ENCODE measurements around the gene RAB1A. TPM values are rescaled to one million over a fixed set of nuclear protein-coding genes. Genes with fewer than 3 reads are reported as not detected.

RAB1A gene
- total RNA-seq, 2 experiments from 2014 or later: 60.8 to 61.3 TPM

DNA sequence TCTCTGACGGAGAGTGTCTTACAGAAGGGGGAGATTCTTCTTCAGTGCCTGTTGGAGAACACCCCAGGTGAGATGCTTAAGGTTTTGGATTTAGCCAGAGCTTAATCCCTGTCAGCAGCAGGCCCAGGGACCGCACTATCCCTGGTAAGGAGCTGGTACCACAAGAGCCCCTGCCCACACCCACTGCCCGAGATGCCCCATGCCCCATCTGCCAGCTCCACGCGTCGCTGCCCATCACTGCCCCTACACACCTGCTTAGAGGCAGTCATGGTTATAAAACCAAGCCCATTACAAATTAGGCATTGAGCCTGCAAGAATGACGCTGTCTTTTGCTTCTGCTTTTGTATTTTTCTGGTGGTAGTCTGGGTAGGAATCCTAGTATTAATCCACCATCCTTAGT, 52.0 kb downstream of the RAB1A start:
- no peaks in the 10 kb centered on the region for H3K27me3 Mint-ChIP-seq (ENCODE audit: low read depth)
- peaks cover 10% of the 10 kb centered on the region for H3K36me3 Mint-ChIP-seq (ENCODE audit: low read depth)
- intact Hi-C loops (cut with micrococcal nuclease): no loop called here
- no peak overlapping the region for H3K27ac Mint-ChIP-seq
- H3K9me3 Mint-ChIP-seq: no peaks in the 10 kb centered on the region
- peaks cover 5% of the 10 kb centered on the region for H3K4me1 Mint-ChIP-seq (ENCODE audit: low read depth)
- DNase-seq: no peak
- no peak overlapping the region for H3K4me3 Mint-ChIP-seq
- CTCF ChIA-PET: interaction anchor here (0.6 to 2.7 kb wide), 5 partner anchors 10 to 91 kb away, joined by 3 to 7 read pairs (median 3); no protein-coding TSS in a partner anchor

DNA sequence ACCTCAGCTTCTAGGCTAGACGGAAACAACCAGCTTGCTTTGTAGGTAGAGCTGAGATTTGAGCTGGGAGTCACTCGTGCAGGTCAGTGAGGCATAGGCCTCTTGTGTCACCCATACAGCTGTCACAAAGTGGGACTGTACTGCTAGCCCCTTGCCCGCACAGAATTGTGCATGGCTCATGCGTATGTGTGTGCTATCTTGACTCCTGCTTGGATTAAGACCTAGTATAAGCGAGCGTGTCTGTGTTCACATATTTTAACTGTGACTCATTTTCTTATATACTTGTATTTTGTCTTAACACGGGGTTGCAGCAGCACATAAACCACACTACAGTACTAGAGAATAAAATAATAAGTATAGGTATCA, 53.6 kb downstream of the RAB1A start:
- Mint-ChIP-seq H3K27me3 (ENCODE audit: low read depth) (no peaks in the 10 kb centered on the region), H3K4me1 (ENCODE audit: low read depth) (no peaks in the 10 kb centered on the region), H3K27ac (no peak overlapping the region), H3K9me3 (no peaks in the 10 kb centered on the region), H3K4me3 (no peak overlapping the region), H3K36me3 (ENCODE audit: low read depth) (peaks cover 7% of the 10 kb centered on the region)
- no peak for DNase-seq
- CTCF ChIA-PET: interaction anchor here (1.1 to 1.6 kb wide), 3 partner anchors 8 to 93 kb away, joined by 4 to 7 read pairs (median 6); no protein-coding TSS in a partner anchor
- intact Hi-C loops (cut with micrococcal nuclease): no loop called here

GRCh38 chr2:65075605-65076344, 54.1 kb downstream of the RAB1A start:
- H3K4me3 Mint-ChIP-seq: no peak overlapping the region

DNA sequence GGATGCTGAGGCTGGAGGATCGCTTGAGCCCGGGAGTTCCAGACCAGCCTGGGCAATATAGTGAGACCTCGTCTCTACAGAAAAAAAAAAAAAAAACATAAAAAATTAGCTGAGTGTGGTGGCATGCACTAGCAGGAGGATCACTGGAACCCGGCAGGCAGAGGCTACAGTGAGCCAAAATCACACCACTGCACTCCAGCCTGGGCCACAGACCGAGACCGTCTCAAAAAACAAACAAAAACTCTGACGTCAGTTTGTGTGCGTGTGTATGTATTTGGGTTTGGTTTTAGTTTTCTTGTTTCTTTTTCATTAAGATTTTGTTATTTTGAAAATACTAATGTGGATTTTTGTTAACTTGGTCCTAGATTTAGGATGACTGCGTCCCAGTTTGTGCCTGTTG, 54.7 kb downstream of the RAB1A start:
- H3K4me1 Mint-ChIP-seq (ENCODE audit: low read depth): peaks cover 6% of the 10 kb centered on the region
- H3K4me3 Mint-ChIP-seq: no peak overlapping the region
- DNase-seq: no peak
- H3K9me3 Mint-ChIP-seq: no peaks in the 10 kb centered on the region
- CTCF ChIA-PET: interaction anchor here (1.6 kb wide), 1 partner anchor 94 kb away, joined by 4 read pairs; no protein-coding TSS in a partner anchor
- H3K27ac Mint-ChIP-seq: no peak overlapping the region
- peaks cover 9% of the 10 kb centered on the region for H3K36me3 Mint-ChIP-seq (ENCODE audit: low read depth)
- no peaks in the 10 kb centered on the region for H3K27me3 Mint-ChIP-seq (ENCODE audit: low read depth)
- intact Hi-C loops (cut with micrococcal nuclease): no loop called here

More at GRCh38 chr2:65075605-65076344, 54.1 kb downstream of the RAB1A start:
- Mint-ChIP-seq H3K36me3 (ENCODE audit: low read depth) (peaks cover 5% of the 10 kb centered on the region), H3K27me3 (ENCODE audit: low read depth) (no peaks in the 10 kb centered on the region), H3K9me3 (no peaks in the 10 kb centered on the region), H3K27ac (no peak overlapping the region), H3K4me1 (ENCODE audit: low read depth) (peaks cover under 1% of the 10 kb centered on the region)
- CTCF ChIA-PET: interaction anchor here (1.1 to 1.6 kb wide), 3 partner anchors 8 to 93 kb away, joined by 4 to 7 read pairs (median 6); no protein-coding TSS in a partner anchor
- intact Hi-C loops (cut with micrococcal nuclease): no loop called here
- no peak for DNase-seq

DNA sequence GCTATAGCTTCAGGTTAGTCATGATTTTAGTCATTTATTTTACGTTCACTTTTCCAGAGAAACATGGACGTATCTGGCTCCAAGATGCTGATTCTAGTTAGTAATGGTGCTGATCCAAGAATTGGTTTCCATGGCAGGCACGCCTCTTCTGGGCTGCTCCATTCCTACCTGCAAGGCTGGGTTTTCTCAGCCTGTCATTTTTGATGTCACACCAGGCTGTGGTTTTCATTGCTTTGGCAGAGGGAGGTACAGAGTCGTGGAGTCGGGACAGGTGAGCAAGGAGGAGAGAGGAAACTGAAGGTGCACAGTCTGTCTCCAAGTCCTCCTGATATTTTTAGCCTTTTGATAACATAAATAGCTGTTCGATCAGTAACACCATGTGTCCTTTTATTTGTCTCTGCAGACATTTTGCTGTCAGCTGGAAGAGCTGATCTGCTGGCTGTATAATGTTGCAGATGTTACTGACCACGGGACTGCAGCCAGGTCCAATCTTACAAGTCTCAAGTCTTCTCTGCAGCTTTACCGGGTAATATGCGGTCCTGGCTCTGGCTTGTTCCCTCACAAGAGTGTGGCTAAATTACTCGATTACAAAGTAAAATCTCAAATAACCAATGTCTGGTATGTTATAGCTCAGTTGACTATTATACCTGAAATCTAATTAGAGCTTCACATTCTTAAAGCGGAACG, 55.9 kb downstream of the RAB1A start:
- Mint-ChIP-seq H3K4me3 (no peak overlapping the region), H3K9me3 (no peaks in the 10 kb centered on the region), H3K27me3 (ENCODE audit: low read depth) (no peaks in the 10 kb centered on the region), H3K4me1 (ENCODE audit: low read depth) (peaks cover 9% of the 10 kb centered on the region), H3K27ac (no peak overlapping the region), H3K36me3 (ENCODE audit: low read depth) (peaks cover 8% of the 10 kb centered on the region)
- CTCF ChIA-PET: interaction anchor here (0.7 to 2.5 kb wide), 6 partner anchors 9 to 96 kb away, joined by 3 to 9 read pairs (median 3); no protein-coding TSS in a partner anchor
- intact Hi-C loops (cut with micrococcal nuclease): no loop called here
- no peak for DNase-seq

- intact Hi-C loops (cut with micrococcal nuclease): no loop called here
- no peaks in the 10 kb centered on the region for H3K9me3 Mint-ChIP-seq
- H3K4me1 Mint-ChIP-seq (ENCODE audit: low read depth): peaks cover 21% of the 10 kb centered on the region
- H3K36me3 Mint-ChIP-seq (ENCODE audit: low read depth): peaks cover 5% of the 10 kb centered on the region
- no peak overlapping the region for H3K4me3 Mint-ChIP-seq
- CTCF ChIA-PET: interaction anchor here (0.5 to 3.2 kb wide), 5 partner anchors 8 to 117 kb away, joined by 3 to 15 read pairs (median 5); no protein-coding TSS in a partner anchor
- DNase-seq: no peak
- H3K27me3 Mint-ChIP-seq (ENCODE audit: low read depth): no peaks in the 10 kb centered on the region
- H3K27ac Mint-ChIP-seq: no peak overlapping the region
These were observed 57.5 kb downstream of the RAB1A start for GRCh38 chr2:65072181-65072970.

DNA sequence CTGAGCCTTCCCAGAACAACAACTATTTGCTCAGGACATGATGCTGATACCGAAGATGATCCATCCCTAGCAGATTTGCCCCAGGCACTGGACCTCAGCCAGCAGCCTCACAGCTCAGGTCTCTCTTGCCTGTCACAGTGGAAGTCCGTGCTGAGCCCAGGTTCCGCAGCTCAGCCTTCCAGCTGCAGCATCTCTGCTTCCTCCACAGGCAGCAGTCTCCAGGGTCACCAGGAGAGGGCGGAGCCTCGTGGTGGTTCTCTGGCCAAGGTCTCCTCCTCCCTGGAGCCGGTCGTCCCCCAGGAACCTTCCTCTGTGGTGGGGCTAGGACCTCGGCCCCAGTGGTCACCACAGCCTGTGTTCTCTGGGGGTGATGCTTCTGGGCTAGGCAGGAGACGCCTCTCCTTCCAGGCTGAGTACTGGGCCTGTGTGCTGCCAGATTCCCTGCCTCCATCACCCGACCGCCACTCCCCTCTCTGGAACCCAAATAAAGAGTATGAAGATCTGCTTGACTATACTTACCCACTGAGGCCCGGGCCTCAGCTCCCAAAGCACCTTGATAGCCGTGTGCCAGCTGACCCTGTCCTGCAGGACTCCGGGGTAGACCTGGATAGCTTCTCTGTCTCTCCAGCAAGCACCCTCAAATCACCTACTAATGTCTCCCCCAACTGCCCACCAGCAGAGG, 58.3 kb downstream of the RAB1A start:
- no peak for DNase-seq
- intact Hi-C loops (cut with micrococcal nuclease): no loop called here
- H3K9me3 Mint-ChIP-seq: no peaks in the 10 kb centered on the region
- CTCF ChIA-PET: interaction anchor here (1.0 to 3.2 kb wide), 2 partner anchors 12 to 97 kb away, joined by 4 to 15 read pairs; no protein-coding TSS in a partner anchor
- peak overlapping the region; percentile 91 for H3K27ac Mint-ChIP-seq
- no peak overlapping the region for H3K4me3 Mint-ChIP-seq
- H3K36me3 Mint-ChIP-seq (ENCODE audit: low read depth): peaks cover 5% of the 10 kb centered on the region
- no peaks in the 10 kb centered on the region for H3K27me3 Mint-ChIP-seq (ENCODE audit: low read depth)
- H3K4me1 Mint-ChIP-seq (ENCODE audit: low read depth): peaks cover 24% of the 10 kb centered on the region

- peaks cover 26% of the 10 kb centered on the region for H3K4me1 Mint-ChIP-seq (ENCODE audit: low read depth)
- no peaks in the 10 kb centered on the region for H3K27me3 Mint-ChIP-seq (ENCODE audit: low read depth)
These were observed 59.0 kb downstream of the RAB1A start for GRCh38 chr2:65070856-65071255.

GRCh38 chr2:65070172-65070830, 59.6 kb downstream of the RAB1A start:
- no peak overlapping the region for H3K4me3 Mint-ChIP-seq

More at GRCh38 chr2:65070856-65071255, 59.0 kb downstream of the RAB1A start:
- Mint-ChIP-seq H3K4me3 (no peak overlapping the region), H3K27ac (peak overlapping the region; percentile 91), H3K36me3 (ENCODE audit: low read depth) (peaks cover 5% of the 10 kb centered on the region), H3K9me3 (no peaks in the 10 kb centered on the region)
- no peak for DNase-seq
- intact Hi-C loops (cut with micrococcal nuclease): no loop called here
- CTCF ChIA-PET: interaction anchor here (0.6 to 3.2 kb wide), 5 partner anchors 11 to 1096 kb away, joined by 3 to 15 read pairs (median 5); no protein-coding TSS in a partner anchor

GRCh38 chr2:65069439-65069824, 60.5 kb downstream of the RAB1A start:
- intact Hi-C loops (cut with micrococcal nuclease): no loop called here
- CTCF ChIA-PET: interaction anchor here (1.0 to 2.9 kb wide), 4 partner anchors 81 to 101 kb away, joined by 3 to 19 read pairs (median 6); no protein-coding TSS in a partner anchor
- no peaks in the 10 kb centered on the region for H3K27me3 Mint-ChIP-seq (ENCODE audit: low read depth)
- DNase-seq: no peak
- peaks cover 5% of the 10 kb centered on the region for H3K36me3 Mint-ChIP-seq (ENCODE audit: low read depth)
- H3K4me1 Mint-ChIP-seq (ENCODE audit: low read depth): peaks cover 39% of the 10 kb centered on the region
- peak overlapping the region; percentile 91 for H3K27ac Mint-ChIP-seq
- H3K4me3 Mint-ChIP-seq: no peak overlapping the region
- H3K9me3 Mint-ChIP-seq: no peaks in the 10 kb centered on the region

More at GRCh38 chr2:65070172-65070830, 59.6 kb downstream of the RAB1A start:
- DNase-seq: no peak
- peaks cover 5% of the 10 kb centered on the region for H3K36me3 Mint-ChIP-seq (ENCODE audit: low read depth)
- H3K27ac Mint-ChIP-seq: peak overlapping the region; percentile 91
- no peaks in the 10 kb centered on the region for H3K9me3 Mint-ChIP-seq
- H3K4me1 Mint-ChIP-seq (ENCODE audit: low read depth): peaks cover 31% of the 10 kb centered on the region
- CTCF ChIA-PET: interaction anchor here (0.6 to 3.2 kb wide), 7 partner anchors 11 to 1095 kb away, joined by 3 to 15 read pairs (median 4); no protein-coding TSS in a partner anchor
- no peaks in the 10 kb centered on the region for H3K27me3 Mint-ChIP-seq (ENCODE audit: low read depth)
- intact Hi-C loops (cut with micrococcal nuclease): no loop called here

Data from activated naive CD4-positive, alpha-beta T cell treated with anti-CD3 and anti-CD28 coated beads for 36 hours (primary cell).